Fibroblast of skin of right quadriceps (primary cell): ENCODE data around the gene HM13.
"Not testable (repeated sequence)": the region's sequence is repeated elsewhere in the genome, so short reads cannot be mapped to it uniquely, and the experiment has no call there.

Experiments used
- DNase-seq: peaks from one replicate; pipeline ENCODE4 v3.0.0-alpha.2; 2013

HM13 gene

GRCh38 chr20:31568773-31569162 is 54.5 kb downstream of the HM13 start:
- DNase-seq = no peak

- peak; percentile 59 for DNase-seq
Measured at GRCh38 chr20:31569163-31570020, 55.1 kb downstream of the HM13 start.

- no peak for DNase-seq
Measured at GRCh38 chr20:31570021-31570463, 55.8 kb downstream of the HM13 start.

GRCh38 chr20:31570735-31571617 is 56.7 kb downstream of the HM13 start:
- peak; percentile 47 for DNase-seq

- no peak for DNase-seq
Measured at GRCh38 chr20:31572042-31572700, 57.9 kb downstream of the HM13 start.

- DNase-seq = peak; percentile 99
Measured at GRCh38 chr20:31572701-31573554, 58.7 kb downstream of the HM13 start.

- DNase-seq = no peak
Measured at GRCh38 chr20:31573555-31574321, 59.5 kb downstream of the HM13 start.

- DNase-seq = not testable (repeated sequence)
Measured at GRCh38 chr20:31574986-31575385, 60.7 kb downstream of the HM13 start.

- DNase-seq = no peak
Measured at GRCh38 chr20:31576751-31577150, 62.5 kb downstream of the HM13 start.

- no peak for DNase-seq
Measured at GRCh38 chr20:31577194-31577593, 63.0 kb downstream of the HM13 start.

- no peak for DNase-seq
Measured at GRCh38 chr20:31578448-31579138, 64.4 kb downstream of the HM13 start.

- DNase-seq = no peak
Measured at GRCh38 chr20:31579245-31579644, 65.0 kb downstream of the HM13 start.

- not testable (repeated sequence) for DNase-seq
Measured at GRCh38 chr20:31579941-31580651, 65.9 kb downstream of the HM13 start.

GRCh38 chr20:31580706-31581105 is 66.5 kb downstream of the HM13 start:
- DNase-seq = no peak

GRCh38 chr20:31581391-31581790 is 67.1 kb downstream of the HM13 start:
- no peak for DNase-seq

GRCh38 chr20:31587545-31588389 is 73.5 kb downstream of the HM13 start:
- DNase-seq = no peak

- no peak for DNase-seq
Measured at GRCh38 chr20:31590717-31591225, 76.5 kb downstream of the HM13 start.

- peak; percentile 85 for DNase-seq
Measured at GRCh38 chr20:31593221-31594001, 79.2 kb downstream of the HM13 start.
